NCI-H1417 (cell line): ENCODE data around the gene FAM81B.

Source experiments
- DNase-seq, 3 experiments: peaks; one replicate each; lab custom pipeline; 2025; lab: John Stamatoyannopoulos, UW

Gene FAM81B

DNA sequence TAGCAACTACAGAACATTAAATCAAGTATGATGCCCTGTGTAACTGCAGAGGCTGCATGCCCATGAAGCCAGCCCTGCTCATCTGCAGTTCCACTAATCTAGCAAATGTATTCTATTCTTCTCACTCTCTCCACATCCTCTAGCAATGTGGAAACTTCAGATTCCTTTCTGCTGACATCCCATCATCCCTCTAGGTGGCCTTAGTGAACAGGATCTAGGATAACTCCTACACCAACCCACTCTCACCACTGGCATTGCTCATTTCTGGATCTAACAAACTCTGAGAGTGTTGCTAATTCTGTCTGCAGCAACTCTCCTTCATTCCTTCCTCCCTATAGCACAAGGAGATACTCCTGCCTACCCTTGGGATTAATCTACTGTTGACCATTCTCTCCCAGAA lies 80.8 kb downstream of the FAM81B start:
- no peak for DNase-seq

DNA sequence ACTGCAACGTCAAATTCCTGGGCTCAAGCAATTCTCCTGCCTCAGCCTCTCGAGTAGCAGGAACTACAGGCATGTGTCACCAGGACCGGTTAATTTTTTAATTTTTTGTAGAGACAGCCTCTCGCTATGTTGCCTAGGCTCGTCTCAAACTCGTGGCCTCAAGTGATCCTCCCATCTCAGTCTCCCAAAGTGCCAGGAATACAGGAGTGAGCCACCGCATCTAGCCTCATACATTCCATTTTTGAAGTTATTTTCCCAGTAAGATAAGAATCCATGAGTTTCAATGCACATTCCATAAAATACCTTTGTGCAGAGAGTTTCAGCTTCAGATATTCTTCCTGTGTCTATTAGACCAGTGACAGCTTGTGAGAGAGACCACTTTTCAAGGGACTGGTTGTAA lies 93.3 kb downstream of the FAM81B start:
- DNase-seq: no peak

DNA sequence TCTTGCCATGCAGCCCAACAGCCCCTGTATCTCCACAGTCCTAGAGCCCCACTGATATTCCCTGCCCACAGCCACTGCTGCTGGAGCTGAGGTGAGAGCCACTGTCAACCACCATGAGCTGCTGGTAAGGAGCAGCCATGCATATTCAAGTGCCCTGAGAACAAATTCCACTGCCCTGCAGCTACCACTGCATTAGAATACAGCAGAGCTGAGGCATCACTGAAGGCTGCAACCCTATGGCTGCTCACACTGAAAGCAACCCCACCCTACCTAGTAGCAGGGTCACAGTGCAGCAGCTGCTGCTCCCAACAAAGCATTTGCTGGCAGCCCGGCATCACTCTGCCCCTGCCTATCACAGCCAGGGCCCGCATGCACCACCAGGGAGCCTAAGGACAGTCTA lies 95.0 kb downstream of the FAM81B start:
- no peak for DNase-seq

DNA sequence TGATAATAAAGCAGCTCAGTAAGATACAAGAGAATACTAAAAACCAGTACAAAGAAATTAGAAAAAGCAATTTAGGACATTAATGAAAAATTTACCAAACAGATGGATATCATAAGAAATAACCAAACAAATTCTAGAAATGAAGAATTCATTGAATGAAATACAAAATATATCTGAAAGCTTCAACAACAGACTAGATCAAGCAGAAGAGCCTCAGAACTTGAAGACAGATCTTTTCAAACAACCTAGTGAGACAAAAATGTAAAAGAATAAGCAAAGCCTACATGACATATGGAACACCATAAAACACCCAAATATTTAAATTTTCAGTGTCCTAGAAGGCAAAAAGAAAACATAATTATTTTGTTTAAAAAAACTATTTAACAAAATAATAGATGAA lies 96.7 kb downstream of the FAM81B start:
- no peak for DNase-seq
